HTERT RPE-1 (cell line): ENCODE measurements around the gene GRIP1.

Experiments used
- in situ Hi-C: fragments of 300-500 bp; cut with MboI; formaldehyde crosslinking; loops from 4 replicates; pipeline ENCODE4 v1.14.3; 2020; ENCODE audit warnings: low sequenced_read_pairs

Gene GRIP1

GRCh38 chr12:66678338-66679275, at the start of gene GRIP1:
Gene GRIP1 (minus strand): TSS chr12:66679076. CDS start chr12:66678904, 172 bp downstream.
- in situ Hi-C loops = no loop called here

GRCh38 chr12:66726556-66726955, 47.7 kb upstream of the GRIP1 start:
- in situ Hi-C loops = no loop called here

- in situ Hi-C loops = no loop called here
Observed at GRCh38 chr12:66725031-66725430, 46.2 kb upstream of the GRIP1 start.

- in situ Hi-C loops = no loop called here
Observed at GRCh38 chr12:66724616-66725015, 45.7 kb upstream of the GRIP1 start.

- in situ Hi-C loops = no loop called here
Observed at GRCh38 chr12:66724026-66724425, 45.1 kb upstream of the GRIP1 start.

GRCh38 chr12:66719862-66720261, 41.0 kb upstream of the GRIP1 start:
- in situ Hi-C loops = no loop called here

- in situ Hi-C loops = no loop called here
Observed at GRCh38 chr12:66717036-66717673, 38.3 kb upstream of the GRIP1 start.

GRCh38 chr12:66716522-66716921, 37.6 kb upstream of the GRIP1 start:
- in situ Hi-C loops = no loop called here

- in situ Hi-C loops = no loop called here
Observed at GRCh38 chr12:66714709-66715108, 35.8 kb upstream of the GRIP1 start.

GRCh38 chr12:66713984-66714383, 35.1 kb upstream of the GRIP1 start:
- in situ Hi-C loops = no loop called here

GRCh38 chr12:66709893-66710292, 31.0 kb upstream of the GRIP1 start:
- in situ Hi-C loops = no loop called here

- in situ Hi-C loops = no loop called here
Observed at GRCh38 chr12:66709457-66709773, 30.5 kb upstream of the GRIP1 start.

GRCh38 chr12:66708704-66709456, 30.0 kb upstream of the GRIP1 start:
- in situ Hi-C loops = no loop called here

GRCh38 chr12:66707002-66707697, 28.3 kb upstream of the GRIP1 start:
- in situ Hi-C loops = no loop called here

GRCh38 chr12:66699738-66700482, 21.0 kb upstream of the GRIP1 start:
- in situ Hi-C loops = no loop called here

GRCh38 chr12:66698558-66698957, 19.7 kb upstream of the GRIP1 start:
- in situ Hi-C loops = no loop called here

- in situ Hi-C loops = no loop called here
Observed at GRCh38 chr12:66697404-66697803, 18.5 kb upstream of the GRIP1 start.

GRCh38 chr12:66694666-66695613, 16.1 kb upstream of the GRIP1 start:
- in situ Hi-C loops = no loop called here

GRCh38 chr12:66693901-66694513, 15.1 kb upstream of the GRIP1 start:
- in situ Hi-C loops = no loop called here
